Measurements from ENCODE around the gene RELA.

RELA gene

GRCh38 chr11:65611028-65611757 is 51.5 kb downstream of the RELA start:
- no peaks in the 10 kb centered on the region for H3K9me3 ChIP-seq (ENCODE audit: control insufficient read depth in 2 of 2, low read length in 2 of 2)
- peaks cover 72% of the 10 kb centered on the region for H3K4me1 ChIP-seq (ENCODE audit: control insufficient read depth, insufficient read depth, low read length)
- peak overlapping the region in 1 of 2 donors; percentile 40 for H3K9ac ChIP-seq (ENCODE audit: low read length in 2 of 2)
- peaks cover 8 to 16% of the 10 kb centered on the region in 2 donors for H3K36me3 ChIP-seq (ENCODE audit: control insufficient read depth in 2 of 2, insufficient read depth in 2 of 2, low read length in 2 of 2)
- peak overlapping the region in 1 of 2 donors; percentile 96 for H3K4me3 ChIP-seq (ENCODE audit: low read length in 2 of 2)
- no peaks in the 10 kb centered on the region for H3K27me3 ChIP-seq (ENCODE audit: control insufficient read depth in 1 of 2, insufficient read depth in 2 of 2, low read length in 2 of 2)
- H3K27ac ChIP-seq (ENCODE audit: low read length): peak overlapping the region; percentile 58

- Histone ChIP-seq H3K36me3 (ENCODE audit: control insufficient read depth in 2 of 2, insufficient read depth in 2 of 2, low read length in 2 of 2) (peaks cover 11 to 20% of the 10 kb centered on the region in 2 donors), H3K27me3 (ENCODE audit: control insufficient read depth in 1 of 2, insufficient read depth in 2 of 2, low read length in 2 of 2) (no peaks in the 10 kb centered on the region), H3K9ac (ENCODE audit: low read length in 2 of 2) (peak overlapping the region in 1 of 2 donors; percentile 40), H3K9me3 (ENCODE audit: control insufficient read depth in 2 of 2, low read length in 2 of 2) (no peaks in the 10 kb centered on the region), H3K27ac (ENCODE audit: low read length) (peak overlapping the region; percentile 58), H3K4me1 (ENCODE audit: control insufficient read depth, insufficient read depth, low read length) (peaks cover 71% of the 10 kb centered on the region), H3K4me3 (ENCODE audit: low read length in 2 of 2) (no peak overlapping the region)
Observed at GRCh38 chr11:65610404-65610803, 52.3 kb downstream of the RELA start.

GRCh38 chr11:65609665-65610064 is 53.1 kb downstream of the RELA start:
- H3K4me3 ChIP-seq (ENCODE audit: low read length in 2 of 2): no peak overlapping the region
- H3K36me3 ChIP-seq (ENCODE audit: control insufficient read depth in 2 of 2, insufficient read depth in 2 of 2, low read length in 2 of 2): peaks cover 18 to 28% of the 10 kb centered on the region in 2 donors
- H3K27me3 ChIP-seq (ENCODE audit: control insufficient read depth in 1 of 2, insufficient read depth in 2 of 2, low read length in 2 of 2): no peaks in the 10 kb centered on the region
- no peak overlapping the region for H3K27ac ChIP-seq (ENCODE audit: low read length)
- H3K9ac ChIP-seq (ENCODE audit: low read length in 2 of 2): no peak overlapping the region
- peaks cover 71% of the 10 kb centered on the region for H3K4me1 ChIP-seq (ENCODE audit: control insufficient read depth, insufficient read depth, low read length)
- no peaks in the 10 kb centered on the region for H3K9me3 ChIP-seq (ENCODE audit: control insufficient read depth in 2 of 2, low read length in 2 of 2)

GRCh38 chr11:65609229-65609628 is 53.5 kb downstream of the RELA start:
- H3K36me3 ChIP-seq (ENCODE audit: control insufficient read depth in 2 of 2, insufficient read depth in 2 of 2, low read length in 2 of 2): peaks cover 23 to 31% of the 10 kb centered on the region in 2 donors
- H3K9ac ChIP-seq (ENCODE audit: low read length in 2 of 2): no peak overlapping the region
- no peak overlapping the region for H3K27ac ChIP-seq (ENCODE audit: low read length)
- no peaks in the 10 kb centered on the region for H3K27me3 ChIP-seq (ENCODE audit: control insufficient read depth in 1 of 2, insufficient read depth in 2 of 2, low read length in 2 of 2)
- H3K9me3 ChIP-seq (ENCODE audit: control insufficient read depth in 2 of 2, low read length in 2 of 2): no peaks in the 10 kb centered on the region
- no peak overlapping the region for H3K4me3 ChIP-seq (ENCODE audit: low read length in 2 of 2)
- H3K4me1 ChIP-seq (ENCODE audit: control insufficient read depth, insufficient read depth, low read length): peaks cover 69% of the 10 kb centered on the region

- Histone ChIP-seq H3K27ac (ENCODE audit: low read length) (peak overlapping the region; percentile 46), H3K9me3 (ENCODE audit: control insufficient read depth in 2 of 2, low read length in 2 of 2) (no peaks in the 10 kb centered on the region), H3K36me3 (ENCODE audit: control insufficient read depth in 2 of 2, insufficient read depth in 2 of 2, low read length in 2 of 2) (peaks cover 30 to 38% of the 10 kb centered on the region in 2 donors), H3K4me1 (ENCODE audit: control insufficient read depth, insufficient read depth, low read length) (peaks cover 56% of the 10 kb centered on the region), H3K27me3 (ENCODE audit: control insufficient read depth in 1 of 2, insufficient read depth in 2 of 2, low read length in 2 of 2) (no peaks in the 10 kb centered on the region), H3K4me3 (ENCODE audit: low read length in 2 of 2) (peak overlapping the region; percentile 46 to 70), H3K9ac (ENCODE audit: low read length in 2 of 2) (no peak overlapping the region)
Observed at GRCh38 chr11:65607614-65608426, 54.9 kb downstream of the RELA start.

- Histone ChIP-seq H3K9ac (ENCODE audit: low read length in 2 of 2) (peak overlapping the region; percentile 36 to 85), H3K4me1 (ENCODE audit: control insufficient read depth, insufficient read depth, low read length) (peaks cover 48% of the 10 kb centered on the region), H3K9me3 (ENCODE audit: control insufficient read depth in 2 of 2, low read length in 2 of 2) (no peaks in the 10 kb centered on the region), H3K27me3 (ENCODE audit: control insufficient read depth in 1 of 2, insufficient read depth in 2 of 2, low read length in 2 of 2) (no peaks in the 10 kb centered on the region), H3K27ac (ENCODE audit: low read length) (peak overlapping the region; percentile 71), H3K4me3 (ENCODE audit: low read length in 2 of 2) (peak overlapping the region; percentile 50 to 70), H3K36me3 (ENCODE audit: control insufficient read depth in 2 of 2, insufficient read depth in 2 of 2, low read length in 2 of 2) (peaks cover 24 to 36% of the 10 kb centered on the region in 2 donors)
Observed at GRCh38 chr11:65606876-65607613, 55.7 kb downstream of the RELA start.

GRCh38 chr11:65604258-65604657 is 58.5 kb downstream of the RELA start:
- Histone ChIP-seq H3K9ac (ENCODE audit: low read length in 2 of 2) (no peak overlapping the region), H3K4me3 (ENCODE audit: low read length in 2 of 2) (no peak overlapping the region), H3K27me3 (ENCODE audit: control insufficient read depth in 1 of 2, insufficient read depth in 2 of 2, low read length in 2 of 2) (no peaks in the 10 kb centered on the region), H3K36me3 (ENCODE audit: control insufficient read depth in 2 of 2, insufficient read depth in 2 of 2, low read length in 2 of 2) (peaks cover 22 to 42% of the 10 kb centered on the region in 2 donors), H3K4me1 (ENCODE audit: control insufficient read depth, insufficient read depth, low read length) (peaks cover 21% of the 10 kb centered on the region), H3K9me3 (ENCODE audit: control insufficient read depth in 2 of 2, low read length in 2 of 2) (no peaks in the 10 kb centered on the region), H3K27ac (ENCODE audit: low read length) (no peak overlapping the region)

Measured in stomach smooth muscle (tissue), 2 donors.